ENCODE measurements around the gene PAK2. TPM values are rescaled to one million over a fixed set of nuclear protein-coding genes. Genes with fewer than 3 reads are reported as not detected.

The PAK2 gene
- 10 to 100 TPM; 79.4 to 81.2 TPM for total RNA-seq

DNA sequence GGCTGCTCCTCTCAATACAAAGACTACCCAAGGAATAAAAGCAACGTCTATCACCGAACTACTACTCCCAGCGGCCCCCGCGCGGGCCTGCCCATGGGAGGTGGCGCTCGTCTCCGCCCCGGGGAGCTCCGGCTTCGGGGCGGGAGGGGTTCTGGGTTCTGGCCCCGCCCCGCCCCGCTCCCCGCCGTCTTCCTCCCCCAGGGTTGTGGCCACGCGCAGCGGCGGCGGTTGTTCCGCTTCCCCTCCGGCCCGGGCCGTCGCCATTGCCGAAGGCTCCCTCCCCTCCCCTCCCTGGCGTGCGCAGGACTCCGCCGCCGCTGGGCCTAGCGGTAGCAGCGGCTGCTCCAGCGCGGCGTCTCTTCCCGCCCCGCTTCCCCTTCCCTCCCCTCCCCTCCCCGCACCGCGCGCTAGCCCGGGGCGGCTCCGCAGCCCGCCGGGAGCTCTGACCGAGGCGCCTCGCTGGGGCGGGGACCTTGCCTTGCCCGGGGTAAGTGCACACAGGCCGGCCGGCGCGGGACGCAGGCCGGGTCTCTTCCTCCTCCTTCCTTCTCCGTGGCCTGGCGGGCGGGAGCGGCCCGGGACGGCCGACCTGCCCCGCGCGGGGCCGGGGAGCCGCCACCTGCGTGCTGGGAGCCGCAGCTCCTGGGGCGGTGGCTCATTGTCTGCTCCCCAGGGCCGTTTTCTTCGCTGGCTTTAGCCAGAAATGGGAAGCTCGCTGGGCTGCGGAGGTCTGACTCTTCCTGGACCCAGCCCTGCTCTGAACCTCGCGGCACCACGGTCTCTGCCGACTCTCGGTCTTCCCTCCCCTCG lies at the start of gene PAK2:
PAK2 (plus strand) TSS at position 187 of the 810 bp plus-strand sequence. CDS start 42,790 bp downstream, outside the sequence.
- intact Hi-C loops (cut with micrococcal nuclease) = no loop called here
- DNase-seq = peak; percentile 91
- Mint-ChIP-seq H3K4me3 (peak within 1 kb of the TSS; percentile 94), H3K27me3 (no peaks in the 10 kb centered on the region), H3K27ac (peak within 1 kb of the TSS; percentile 97), H3K4me1 (ENCODE audit: low read depth) (peaks cover 27% of the 10 kb centered on the region), H3K9me3 (no peaks in the 10 kb centered on the region), H3K36me3 (ENCODE audit: low read depth) (peaks cover 17% of the 10 kb centered on the region)
- ATAC-seq = peak; percentile 95
- POLR2A ChIA-PET = interaction anchor here (1.0 to 2.3 kb wide), 8 partner anchors 9 to 172 kb away, joined by 3 to 8 read pairs (median 3); partner anchors contain the start of genes CEP19, FBXO45, PIGX and WDR53
- CTCF ChIA-PET = interaction anchor here (0.9 to 1.2 kb wide), 2 partner anchors 19 to 55 kb away, joined by 4 read pairs; no protein-coding TSS in a partner anchor
- TF ChIP-seq, protein P1, sequence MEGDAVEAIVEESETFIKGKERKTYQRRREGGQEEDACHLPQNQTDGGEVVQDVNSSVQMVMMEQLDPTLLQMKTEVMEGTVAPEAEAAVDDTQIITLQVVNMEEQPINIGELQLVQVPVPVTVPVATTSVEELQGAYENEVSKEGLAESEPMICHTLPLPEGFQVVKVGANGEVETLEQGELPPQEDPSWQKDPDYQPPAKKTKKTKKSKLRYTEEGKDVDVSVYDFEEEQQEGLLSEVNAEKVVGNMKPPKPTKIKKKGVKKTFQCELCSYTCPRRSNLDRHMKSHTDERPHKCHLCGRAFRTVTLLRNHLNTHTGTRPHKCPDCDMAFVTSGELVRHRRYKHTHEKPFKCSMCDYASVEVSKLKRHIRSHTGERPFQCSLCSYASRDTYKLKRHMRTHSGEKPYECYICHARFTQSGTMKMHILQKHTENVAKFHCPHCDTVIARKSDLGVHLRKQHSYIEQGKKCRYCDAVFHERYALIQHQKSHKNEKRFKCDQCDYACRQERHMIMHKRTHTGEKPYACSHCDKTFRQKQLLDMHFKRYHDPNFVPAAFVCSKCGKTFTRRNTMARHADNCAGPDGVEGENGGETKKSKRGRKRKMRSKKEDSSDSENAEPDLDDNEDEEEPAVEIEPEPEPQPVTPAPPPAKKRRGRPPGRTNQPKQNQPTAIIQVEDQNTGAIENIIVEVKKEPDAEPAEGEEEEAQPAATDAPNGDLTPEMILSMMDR (IDR thresholded peaks at IDR 0.05) = no peak

DNA sequence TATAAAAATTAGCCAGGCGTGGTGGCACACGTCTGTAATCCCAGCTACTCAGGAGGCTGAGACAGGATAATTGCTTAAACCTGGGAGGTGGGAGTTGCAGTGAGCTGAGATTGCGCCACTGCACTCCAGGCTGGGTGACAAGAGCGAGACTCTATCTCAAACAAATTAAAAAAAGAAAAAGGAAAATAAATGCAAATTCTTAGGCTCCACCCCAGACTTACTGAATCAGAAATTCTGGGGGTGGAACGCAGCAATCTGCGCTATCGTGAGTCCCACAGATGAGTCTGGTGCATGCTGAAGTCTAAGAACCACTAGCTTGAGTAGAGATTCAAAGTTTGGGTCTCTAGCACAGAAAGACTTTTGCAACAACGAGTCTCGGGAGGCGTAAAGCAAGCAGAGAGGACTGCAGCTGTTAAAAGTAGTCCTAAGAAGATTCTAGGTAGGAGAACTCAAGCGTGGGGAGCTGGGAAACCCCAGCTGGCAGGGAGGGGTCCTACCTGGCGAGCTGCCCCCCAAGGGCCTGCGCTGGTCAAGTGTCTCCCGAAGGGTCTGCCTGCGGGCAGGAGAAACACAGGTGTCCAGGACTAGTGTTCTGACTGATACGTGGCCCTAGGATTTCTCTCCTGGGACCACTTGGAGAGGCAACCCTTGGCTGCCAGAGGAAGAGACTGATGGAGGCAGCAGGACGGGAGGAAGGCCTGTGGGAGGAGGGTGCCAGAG lies 49.6 kb upstream of the PAK2 start:
- ChIA-PET POLR2A (interaction anchor here (0.7 kb wide), 2 partner anchors 22 to 80 kb away, joined by 3 read pairs; no protein-coding TSS in a partner anchor), CTCF (interaction anchor here (1.7 to 11.3 kb wide), 2 partner anchors 82 to 161 kb away, joined by 6 to 310 read pairs; no protein-coding TSS in a partner anchor)
- no peaks in the 10 kb centered on the region for H3K9me3 Mint-ChIP-seq
- TF ChIP-seq, protein P1 (IDR thresholded peaks at IDR 0.05) = no peak
- intact Hi-C loops (cut with micrococcal nuclease) = loop anchor here (10.0 kb wide), 1 partner anchor 155 kb away; no protein-coding TSS in a partner anchor
- H3K27ac Mint-ChIP-seq = no peak overlapping the region
- no peaks in the 10 kb centered on the region for H3K36me3 Mint-ChIP-seq (ENCODE audit: low read depth)
- no peak overlapping the region for H3K4me3 Mint-ChIP-seq
- no peak for ATAC-seq
- peaks cover 6% of the 10 kb centered on the region for H3K4me1 Mint-ChIP-seq (ENCODE audit: low read depth)
- no peak for DNase-seq
- no peaks in the 10 kb centered on the region for H3K27me3 Mint-ChIP-seq

DNA sequence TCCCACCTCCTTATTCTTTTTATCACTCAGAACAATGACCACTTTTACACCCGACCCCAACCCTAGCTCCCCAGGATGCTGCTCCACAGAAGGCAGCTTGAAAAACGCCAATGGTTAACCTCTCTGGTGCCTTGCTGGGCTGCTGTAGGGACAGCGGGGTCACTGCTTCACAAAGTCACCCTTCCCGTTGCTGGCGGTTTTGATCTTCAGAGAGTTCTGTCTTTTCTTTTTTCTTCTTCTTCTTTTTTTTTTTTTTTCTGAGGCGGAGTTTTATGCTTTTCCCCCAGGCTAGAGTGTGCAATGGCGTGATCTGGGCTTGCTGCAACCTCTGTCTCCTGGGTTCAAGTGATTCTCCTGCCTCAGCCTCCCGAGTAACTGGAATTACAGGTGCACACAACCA lies 48.3 kb upstream of the PAK2 start:
- H3K27ac Mint-ChIP-seq = no peak overlapping the region
- intact Hi-C loops (cut with micrococcal nuclease) = no loop called here
- no peaks in the 10 kb centered on the region for H3K36me3 Mint-ChIP-seq (ENCODE audit: low read depth)
- DNase-seq (no peak), ATAC-seq (no peak)
- no peak overlapping the region for H3K4me3 Mint-ChIP-seq
- no peaks in the 10 kb centered on the region for H3K27me3 Mint-ChIP-seq
- H3K9me3 Mint-ChIP-seq = no peaks in the 10 kb centered on the region
- TF ChIP-seq, protein P1 (IDR thresholded peaks at IDR 0.05) = no peak
- CTCF ChIA-PET = interaction anchor here (11.3 kb wide), 1 partner anchor 83 kb away, joined by 310 read pairs; no protein-coding TSS in a partner anchor
- POLR2A ChIA-PET = interaction anchor here (0.5 kb wide), 1 partner anchor 107 kb away, joined by 3 read pairs; no protein-coding TSS in a partner anchor
- peaks cover 5% of the 10 kb centered on the region for H3K4me1 Mint-ChIP-seq (ENCODE audit: low read depth)

DNA sequence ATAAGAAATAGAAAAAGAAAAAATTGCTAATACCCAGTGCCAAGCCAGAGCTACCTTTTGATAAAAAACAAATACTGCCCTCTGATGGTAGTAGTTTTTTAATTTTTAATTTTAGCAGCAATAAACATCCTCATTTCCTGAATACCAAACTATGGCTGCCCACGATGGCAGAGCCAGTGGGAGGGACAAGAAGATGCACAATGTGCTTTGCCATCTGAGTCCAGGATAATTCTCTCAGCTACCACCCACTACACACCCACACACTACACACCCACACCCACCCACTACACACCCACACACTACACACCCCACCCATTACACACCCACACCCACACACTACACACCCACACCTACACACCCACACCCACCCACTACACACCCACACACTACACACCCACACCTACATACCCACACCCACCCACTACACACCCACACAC lies 45.4 kb upstream of the PAK2 start:
- ATAC-seq (peak; percentile 45), DNase-seq (peak; percentile 39)
- no peaks in the 10 kb centered on the region for H3K9me3 Mint-ChIP-seq
- H3K27ac Mint-ChIP-seq = peak overlapping the region; percentile 57
- CTCF ChIA-PET = interaction anchor here (0.7 to 11.3 kb wide), 8 partner anchors 10 to 189 kb away, joined by 3 to 310 read pairs (median 4); no protein-coding TSS in a partner anchor
- intact Hi-C loops (cut with micrococcal nuclease) = no loop called here
- H3K27me3 Mint-ChIP-seq = no peaks in the 10 kb centered on the region
- POLR2A ChIA-PET = interaction anchor here (0.7 to 1.0 kb wide), 2 partner anchors 14 to 148 kb away, joined by 3 to 5 read pairs; no protein-coding TSS in a partner anchor
- TF ChIP-seq, protein P1 (IDR thresholded peaks at IDR 0.05) = peak; percentile 37
- H3K4me3 Mint-ChIP-seq = no peak overlapping the region
- no peaks in the 10 kb centered on the region for H3K36me3 Mint-ChIP-seq (ENCODE audit: low read depth)
- H3K4me1 Mint-ChIP-seq (ENCODE audit: low read depth) = peaks cover 5% of the 10 kb centered on the region

Measured in activated CD8-positive, alpha-beta T cell treated with anti-CD3 and anti-CD28 coated beads for 36 hours (primary cell).